K562 (cell line): ENCODE measurements around the gene KLHDC2. TPM values are rescaled to one million over a fixed set of nuclear protein-coding genes. Genes with fewer than 3 reads are reported as not detected.

ENCODE experiments used
- ATAC-seq: fragments of 200-7000 bp; cut with Tn5 transposase; 3 replicates; pipeline ENCODE4 v1.9.1; 2020; ENCODE audit warnings: moderate library complexity
- BruUV-seq: library from RNA; stranded (reverse); fragments of 400-500 nt; replicated peaks from 2 replicates; lab custom pipeline; 2021; lab: Mats Ljungman, UMichigan
- CTCF ChIA-PET: fragments of 300-600 bp; formaldehyde crosslinking; extraction: SDS; loops from one replicate; lab custom pipeline; 2021; ENCODE audit warnings: low intra/inter-chr PET ratio; lab: Yijun Ruan, JAX
- POLR2A ChIA-PET: fragments of 300-600, 350-650 bp; sonication (Branson Sonifier 250); formaldehyde crosslinking; extraction: SDS; loops from one replicate; lab custom pipeline; 2021; ENCODE audit warnings: antibody characterized with exemption, inconsistent platforms; lab: Yijun Ruan, JAX
- DNase-seq, 4 experiments: peaks; one replicate each; pipeline versions ENCODE4 v3.0.0 to v3.0.0-alpha.2; 2011 to 2018; ENCODE audit warnings: low spot score in 3 of 4, mixed read lengths in 3 of 4; ENCODE audit errors: extremely low read depth in 1 of 4
- FAIRE-seq: peaks from 2 replicates; lab custom pipeline; 2011; peaks lifted over from hg19 to GRCh38; lab: Jason Lieb, UNC
- H2AFZ ChIP-seq: 2 replicates; pipeline ENCODE4 v1.6.0; 2011; ENCODE audit warnings: low read depth, low read length, control low read depth, inconsistent platforms
- H3K27ac ChIP-seq: fragments of 200-600 bp; 3 replicates; pipeline ENCODE4 v1.8.0; 2011; ENCODE audit warnings: low read depth, mild to moderate bottlenecking, control low read depth, inconsistent platforms, low read length, moderate library complexity, mixed read lengths; ENCODE audit errors: extremely low read depth
- H3K27me3 ChIP-seq, 2 experiments: fragments of 300-600 bp in 1 of 2; 2 replicates in 1 of 2; 3 replicates in 1 of 2; pipeline versions ENCODE4 v1.6.0 to v1.8.0; 2011; ENCODE audit warnings: inconsistent platforms in 2 of 2, low read length in 2 of 2, mild to moderate bottlenecking in 1 of 2, mixed read lengths in 1 of 2, moderate library complexity in 1 of 2; ENCODE audit not compliant: control insufficient read depth in 2 of 2, insufficient read depth in 2 of 2
- H3K36me3 ChIP-seq: fragments of 300-600 bp; 3 replicates; pipeline ENCODE4 v1.8.0; 2011; ENCODE audit warnings: mild to moderate bottlenecking, low read length, inconsistent platforms; ENCODE audit not compliant: control insufficient read depth, insufficient read depth
- H3K4me1 ChIP-seq, 2 experiments: fragments of 200-600 bp in 1 of 2; replicated peaks in 1 of 2; 2 replicates in 1 of 2; 3 replicates in 1 of 2; pipeline versions ENCODE4 v1.5.1 to v1.8.0; 2011; ENCODE audit warnings: inconsistent platforms in 2 of 2, low read length in 2 of 2, mild to moderate bottlenecking in 1 of 2, mixed read lengths in 1 of 2, moderate library complexity in 1 of 2; ENCODE audit not compliant: control insufficient read depth in 2 of 2, insufficient read depth in 2 of 2
- H3K4me2 ChIP-seq: 2 replicates; pipeline ENCODE4 v1.6.1; 2011; ENCODE audit warnings: low read length, control low read depth, inconsistent platforms, mixed read lengths; ENCODE audit not compliant: insufficient read depth
- H3K4me3 ChIP-seq: fragments of 200-600 bp; sonication (generic), shearing (Covaris generic); 2 replicates; pipeline ENCODE4 v1.5.1; 2016; ENCODE audit warnings: control low read depth, inconsistent platforms
- H3K79me2 ChIP-seq: fragments of 200-600 bp; 3 replicates; pipeline ENCODE4 v1.8.0; 2011; ENCODE audit warnings: low read length, inconsistent platforms; ENCODE audit not compliant: control insufficient read depth, insufficient read depth
- H3K9ac ChIP-seq, 2 experiments: 2 replicates each; pipeline versions ENCODE4 v1.6.0 to v1.6.1; 2011; ENCODE audit warnings: low read depth in 2 of 2, low read length in 2 of 2, control low read depth in 1 of 2, inconsistent platforms in 1 of 2, mild to moderate bottlenecking in 1 of 2, mixed read lengths in 1 of 2; ENCODE audit not compliant: insufficient read depth in 1 of 2
- H3K9me1 ChIP-seq: one replicate; pipeline ENCODE4 v1.6.0; 2011; ENCODE audit warnings: inconsistent platforms, mild to moderate bottlenecking, low read length, moderate library complexity; ENCODE audit not compliant: control insufficient read depth, insufficient read depth
- H3K9me3 ChIP-seq: replicated peaks from 2 replicates; pipeline ENCODE4 v1.5.1; 2011; ENCODE audit warnings: low read depth, low read length, inconsistent platforms; ENCODE audit not compliant: control insufficient read depth, insufficient read depth
- H4K20me1 ChIP-seq: replicated peaks from 2 replicates; pipeline ENCODE4 v1.6.1; 2011; ENCODE audit warnings: low read length, inconsistent platforms, mixed read lengths; ENCODE audit not compliant: control insufficient read depth, insufficient read depth
- KDM4B ChIP-seq, 2 experiments: fragments of 450-650 bp in 1 of 2; sonication (generic) in 1 of 2; IDR thresholded peaks; 2 replicates each; pipeline ENCODE4 v1.6.1; 2016 to 2017; ENCODE audit warnings: borderline replicate concordance in 2 of 2, antibody characterized with exemption in 1 of 2, low read depth in 1 of 2, mild to moderate bottlenecking in 1 of 2
- RBM25 ChIP-seq: fragments of 200-400 bp; formaldehyde crosslinking; IDR thresholded peaks from 2 replicates; pipeline ENCODE4 v1.6.1; 2018; ENCODE audit warnings: low read length, low read depth, moderate library complexity; ENCODE audit not compliant: severe bottlenecking
- SAFB2 ChIP-seq: fragments of 200-400 bp; formaldehyde crosslinking; IDR thresholded peaks from 2 replicates; pipeline ENCODE4 v1.6.1; 2018; ENCODE audit warnings: borderline replicate concordance, low read length, low read depth, moderate library complexity; ENCODE audit not compliant: severe bottlenecking
- ZNF354B ChIP-seq: fragments of 250-450 bp; sonication (Bioruptor Pico); IDR thresholded peaks from 2 replicates; pipeline ENCODE4 v1.4.0; 2020
- ZNF507 ChIP-seq: conservative IDR thresholded peaks from 2 replicates; pipeline ENCODE4 v1.6.1; 2017; ENCODE audit warnings: missing genetic modification characterization, missing compliant biosample characterization
- WGBS: fragments of 100-300 bp; shearing (Covaris generic); methylation state at CpG from one replicate; pipeline ENCODE4 v1.1.6; 2016; ENCODE audit warnings: low coverage, mixed read lengths; ENCODE audit not compliant: insufficient coverage; ENCODE audit errors: missing lambda C conversion rate; 5-methylcytosine and 5-hydroxymethylcytosine counted together
- in situ Hi-C: fragments of 300-500 bp; cut with MboI; formaldehyde crosslinking; loops from 4 replicates; pipeline ENCODE4 v1.15.0; 2018; ENCODE audit warnings: inconsistent platforms, mixed read lengths
- intact Hi-C: fragments of 100-400 bp; cut with micrococcal nuclease; formaldehyde crosslinking; loops from 2 replicates; pipeline ENCODE4 v1.14.2; 2022
- polyA plus RNA-seq, 8 experiments: library from polyadenylated mRNA; depleted of rRNA in 4 of 8; stranded (reverse) in 5 of 8; unstranded in 3 of 8; fragments of >200 nt; fragmentation: Nextera tagmentation in 2 of 8; fragmentation: Illumina TruSeq in 1 of 8; extraction: Ambion mirVana in 2 of 8; extraction: Trizol in 1 of 8; gene quantifications; 2 replicates each; pipeline versions ENCODE4 v1.2.1 to v1.2.3, GENCODE V29; 2011 to 2014; ENCODE audit warnings: inconsistent platforms in 1 of 8, missing spikeins in 1 of 8
- total RNA-seq, 7 experiments: library from RNA; depleted of rRNA in 6 of 7; stranded (reverse); fragments of >200 nt in 6 of 7; fragmentation: Illumina TruSeq in 2 of 7; extraction: Trizol in 2 of 7; gene quantifications; 2 replicates each; pipeline versions ENCODE4 v1.2.1 to v1.2.3, GENCODE V29; 2011 to 2021; ENCODE audit warnings: low replicate concordance in 1 of 7
- TF ChIP-seq, protein P1 (sequence below): fragments of 200-800 bp; sonication (Bioruptor generic); IDR thresholded peaks from 2 replicates; pipeline ENCODE4 v1.6.1; 2017; ENCODE audit warnings: missing genetic modification characterization, missing compliant biosample characterization
- TF ChIP-seq, protein P2 (sequence below), 2 experiments: fragments of 450-650 bp; IDR thresholded peaks; 2 replicates each; pipeline ENCODE4 v1.6.1; 2018; ENCODE audit warnings: mild to moderate bottlenecking in 2 of 2, low read depth in 1 of 2; ENCODE audit not compliant: partially characterized antibody in 2 of 2

Gene KLHDC2
- total and polyA plus RNA-seq, 9 of the 15 experiments (the other 6 are each of a cell fraction or from before 2014, with no cell fraction given), result 6.3 to 41.7 (median 20.0) TPM

DNA sequence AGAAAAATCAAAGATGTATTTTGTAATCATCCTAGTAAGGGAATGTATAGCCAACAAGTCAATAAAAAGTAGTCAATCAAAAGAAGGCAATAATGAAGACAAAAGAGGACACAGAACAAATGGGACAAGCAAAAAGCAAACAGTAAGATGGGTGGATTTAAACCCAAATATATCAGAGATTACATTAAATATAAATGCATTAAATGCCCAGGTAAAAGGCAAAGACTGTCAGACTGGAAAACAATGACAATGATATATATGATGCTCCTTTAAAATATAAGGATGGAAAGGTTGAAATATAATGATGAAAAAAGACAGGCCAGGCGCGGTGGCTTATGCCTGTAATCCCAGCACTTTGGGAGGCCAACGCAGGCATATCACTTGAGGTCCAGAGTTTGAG lies 48.9 kb downstream of the KLHDC2 start:
- DNase-seq (no peak), FAIRE-seq (no peak), ATAC-seq (no peak)
- H3K9ac ChIP-seq, result no peak overlapping the region
- H3K4me3 ChIP-seq, result no peak overlapping the region
- no peaks in the 10 kb centered on the region for H4K20me1 ChIP-seq
- intact Hi-C loops (no loop called here), in situ Hi-C loops (no loop called here)
- TF ChIP-seq ZNF507 (tag), result peak; percentile 96
- no peak for TF ChIP-seq SAFB2
- no peak for TF ChIP-seq KDM4B (IDR thresholded peaks at IDR 0.05; ENCODE audit: borderline replicate concordance in 2 of 2, low read depth in 1 of 2)
- peak; percentile 89 for TF ChIP-seq ZNF354B
- TF ChIP-seq, protein P1, sequence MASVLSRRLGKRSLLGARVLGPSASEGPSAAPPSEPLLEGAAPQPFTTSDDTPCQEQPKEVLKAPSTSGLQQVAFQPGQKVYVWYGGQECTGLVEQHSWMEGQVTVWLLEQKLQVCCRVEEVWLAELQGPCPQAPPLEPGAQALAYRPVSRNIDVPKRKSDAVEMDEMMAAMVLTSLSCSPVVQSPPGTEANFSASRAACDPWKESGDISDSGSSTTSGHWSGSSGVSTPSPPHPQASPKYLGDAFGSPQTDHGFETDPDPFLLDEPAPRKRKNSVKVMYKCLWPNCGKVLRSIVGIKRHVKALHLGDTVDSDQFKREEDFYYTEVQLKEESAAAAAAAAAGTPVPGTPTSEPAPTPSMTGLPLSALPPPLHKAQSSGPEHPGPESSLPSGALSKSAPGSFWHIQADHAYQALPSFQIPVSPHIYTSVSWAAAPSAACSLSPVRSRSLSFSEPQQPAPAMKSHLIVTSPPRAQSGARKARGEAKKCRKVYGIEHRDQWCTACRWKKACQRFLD (CRISPR knock-in tag), result no peak
- TF ChIP-seq, protein P2, sequence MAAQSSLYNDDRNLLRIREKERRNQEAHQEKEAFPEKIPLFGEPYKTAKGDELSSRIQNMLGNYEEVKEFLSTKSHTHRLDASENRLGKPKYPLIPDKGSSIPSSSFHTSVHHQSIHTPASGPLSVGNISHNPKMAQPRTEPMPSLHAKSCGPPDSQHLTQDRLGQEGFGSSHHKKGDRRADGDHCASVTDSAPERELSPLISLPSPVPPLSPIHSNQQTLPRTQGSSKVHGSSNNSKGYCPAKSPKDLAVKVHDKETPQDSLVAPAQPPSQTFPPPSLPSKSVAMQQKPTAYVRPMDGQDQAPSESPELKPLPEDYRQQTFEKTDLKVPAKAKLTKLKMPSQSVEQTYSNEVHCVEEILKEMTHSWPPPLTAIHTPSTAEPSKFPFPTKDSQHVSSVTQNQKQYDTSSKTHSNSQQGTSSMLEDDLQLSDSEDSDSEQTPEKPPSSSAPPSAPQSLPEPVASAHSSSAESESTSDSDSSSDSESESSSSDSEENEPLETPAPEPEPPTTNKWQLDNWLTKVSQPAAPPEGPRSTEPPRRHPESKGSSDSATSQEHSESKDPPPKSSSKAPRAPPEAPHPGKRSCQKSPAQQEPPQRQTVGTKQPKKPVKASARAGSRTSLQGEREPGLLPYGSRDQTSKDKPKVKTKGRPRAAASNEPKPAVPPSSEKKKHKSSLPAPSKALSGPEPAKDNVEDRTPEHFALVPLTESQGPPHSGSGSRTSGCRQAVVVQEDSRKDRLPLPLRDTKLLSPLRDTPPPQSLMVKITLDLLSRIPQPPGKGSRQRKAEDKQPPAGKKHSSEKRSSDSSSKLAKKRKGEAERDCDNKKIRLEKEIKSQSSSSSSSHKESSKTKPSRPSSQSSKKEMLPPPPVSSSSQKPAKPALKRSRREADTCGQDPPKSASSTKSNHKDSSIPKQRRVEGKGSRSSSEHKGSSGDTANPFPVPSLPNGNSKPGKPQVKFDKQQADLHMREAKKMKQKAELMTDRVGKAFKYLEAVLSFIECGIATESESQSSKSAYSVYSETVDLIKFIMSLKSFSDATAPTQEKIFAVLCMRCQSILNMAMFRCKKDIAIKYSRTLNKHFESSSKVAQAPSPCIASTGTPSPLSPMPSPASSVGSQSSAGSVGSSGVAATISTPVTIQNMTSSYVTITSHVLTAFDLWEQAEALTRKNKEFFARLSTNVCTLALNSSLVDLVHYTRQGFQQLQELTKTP (IDR thresholded peaks at IDR 0.05; ENCODE audit: low read depth in 1 of 2, partially characterized antibody in 2 of 2), result no peak
- TF ChIP-seq RBM25, result peak; percentile 17
- H2AFZ ChIP-seq, result no peak overlapping the region
- peaks cover 67% of the 10 kb centered on the region for H3K36me3 ChIP-seq
- H3K79me2 ChIP-seq, result no peaks in the 10 kb centered on the region
- no peaks in the 10 kb centered on the region for H3K4me1 ChIP-seq
- CTCF ChIA-PET, result no interaction called here
- H3K4me2 ChIP-seq, result no peak overlapping the region
- 100% methylated on average over 3 of the region's 3 CpGs for WGBS
- H3K27me3 ChIP-seq, result no peaks in the 10 kb centered on the region
- H3K27ac ChIP-seq, result no peak overlapping the region
- no peaks in the 10 kb centered on the region for H3K9me3 ChIP-seq
- POLR2A ChIA-PET, result no interaction called here
- H3K9me1 ChIP-seq, result no peaks in the 10 kb centered on the region
- no TSS peak for BruUV-seq
